Jurkat, Clone E6-1 (cell line): ENCODE results near the gene LIMK1.
A peak's percentile ranks its signal among the peaks of the same experiment; 100 is the strongest.
"Not testable (repeated sequence)": the region's sequence is repeated elsewhere in the genome, so short reads cannot be mapped to it uniquely, and the experiment has no call there.

ENCODE experiments used
- DNase-seq: peaks from one replicate; pipeline ENCODE4 v3.0.0-alpha.2; 2011; ENCODE audit warnings: low read depth, low spot score
- H3K4me3 ChIP-seq: 2 replicates; pipeline ENCODE4 v1.5.1; 2011; ENCODE audit warnings: mild to moderate bottlenecking, low read length, control low read depth, moderate library complexity

LIMK1 gene

DNA sequence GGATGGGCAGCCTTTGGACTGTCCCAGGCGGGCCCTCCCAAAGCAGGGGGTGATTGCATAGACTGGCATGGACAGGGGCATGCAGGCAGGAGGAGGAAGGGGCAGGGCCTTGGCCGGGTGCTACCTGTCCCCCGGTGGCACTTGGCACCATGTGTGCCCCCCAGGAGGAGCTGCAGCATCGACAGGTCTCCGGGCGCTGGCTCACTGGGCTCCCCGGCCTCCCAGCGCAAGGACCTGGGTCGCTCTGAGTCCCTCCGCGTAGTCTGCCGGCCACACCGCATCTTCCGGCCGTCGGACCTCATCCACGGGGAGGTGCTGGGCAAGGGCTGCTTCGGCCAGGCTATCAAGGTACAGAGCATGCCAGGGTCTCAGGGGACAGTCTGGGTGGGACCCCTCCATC is 23.2 kb downstream of the LIMK1 start:
- DNase-seq, result no peak

DNA sequence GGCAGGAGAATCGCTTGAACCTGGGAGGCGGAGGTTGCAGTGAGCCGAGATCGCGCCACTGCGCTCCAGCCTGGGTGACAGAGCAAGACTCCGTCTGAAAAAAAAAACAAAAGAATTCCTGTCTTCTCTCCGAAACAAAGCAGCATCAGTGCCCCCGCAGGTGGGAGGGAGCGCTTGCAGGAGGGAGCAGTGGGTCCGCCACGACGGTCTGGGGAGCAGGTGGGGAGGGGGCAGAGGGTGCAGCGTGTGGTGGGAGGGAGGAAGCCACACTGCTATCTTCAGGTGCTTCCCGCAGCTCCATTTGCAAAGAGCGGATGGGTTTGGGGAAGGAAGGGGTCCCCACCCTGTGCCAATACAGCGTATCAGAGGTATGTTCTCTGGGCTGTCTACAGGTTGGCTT is 31.7 kb downstream of the LIMK1 start:
- no peak overlapping the region for H3K4me3 ChIP-seq
- no peak for DNase-seq

More for the DNA sequence above, 23.2 kb downstream of the LIMK1 start:
- no peak overlapping the region for H3K4me3 ChIP-seq

DNA sequence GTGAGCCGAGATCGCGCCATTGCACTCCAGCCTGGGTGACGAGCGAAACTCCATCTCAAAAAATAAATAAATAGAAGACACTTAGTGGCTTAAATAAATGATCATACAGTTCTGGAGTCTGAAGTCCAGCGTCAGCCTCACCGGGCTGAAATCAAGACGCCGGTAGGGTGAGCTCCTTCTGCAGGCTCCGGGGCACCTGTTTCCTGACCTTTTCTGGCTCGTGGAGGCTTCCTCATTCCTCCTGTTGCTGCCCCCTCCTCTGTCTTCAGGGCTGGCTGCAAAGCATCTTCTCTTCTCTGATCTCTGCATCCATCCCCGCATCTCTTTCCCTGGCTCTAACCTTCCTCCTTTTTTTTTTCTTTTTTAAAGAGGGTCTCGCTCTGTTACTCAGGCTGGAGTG is 32.8 kb downstream of the LIMK1 start:
- no peak overlapping the region for H3K4me3 ChIP-seq
- DNase-seq, result no peak

DNA sequence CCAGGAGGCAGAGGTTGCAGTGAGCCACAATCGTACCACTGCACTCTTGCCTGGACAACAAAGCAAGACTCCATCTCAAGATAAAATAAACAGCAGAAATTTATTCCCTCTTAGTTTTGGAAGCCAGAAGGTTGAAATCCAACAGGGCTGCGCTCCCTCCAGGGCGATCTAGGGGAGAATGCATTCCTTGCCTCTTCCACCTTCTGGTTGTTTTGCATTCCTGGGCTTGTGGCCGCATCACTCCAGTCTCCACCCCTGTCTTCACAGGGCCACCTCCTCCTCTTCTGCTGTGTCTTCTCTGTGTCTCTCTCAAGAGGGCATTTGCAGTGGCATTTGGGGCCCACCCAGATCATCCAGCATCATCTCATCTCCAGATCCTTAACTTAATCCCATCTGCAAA is 36.2 kb downstream of the LIMK1 start:
- no peak overlapping the region for H3K4me3 ChIP-seq
- DNase-seq, result no peak

DNA sequence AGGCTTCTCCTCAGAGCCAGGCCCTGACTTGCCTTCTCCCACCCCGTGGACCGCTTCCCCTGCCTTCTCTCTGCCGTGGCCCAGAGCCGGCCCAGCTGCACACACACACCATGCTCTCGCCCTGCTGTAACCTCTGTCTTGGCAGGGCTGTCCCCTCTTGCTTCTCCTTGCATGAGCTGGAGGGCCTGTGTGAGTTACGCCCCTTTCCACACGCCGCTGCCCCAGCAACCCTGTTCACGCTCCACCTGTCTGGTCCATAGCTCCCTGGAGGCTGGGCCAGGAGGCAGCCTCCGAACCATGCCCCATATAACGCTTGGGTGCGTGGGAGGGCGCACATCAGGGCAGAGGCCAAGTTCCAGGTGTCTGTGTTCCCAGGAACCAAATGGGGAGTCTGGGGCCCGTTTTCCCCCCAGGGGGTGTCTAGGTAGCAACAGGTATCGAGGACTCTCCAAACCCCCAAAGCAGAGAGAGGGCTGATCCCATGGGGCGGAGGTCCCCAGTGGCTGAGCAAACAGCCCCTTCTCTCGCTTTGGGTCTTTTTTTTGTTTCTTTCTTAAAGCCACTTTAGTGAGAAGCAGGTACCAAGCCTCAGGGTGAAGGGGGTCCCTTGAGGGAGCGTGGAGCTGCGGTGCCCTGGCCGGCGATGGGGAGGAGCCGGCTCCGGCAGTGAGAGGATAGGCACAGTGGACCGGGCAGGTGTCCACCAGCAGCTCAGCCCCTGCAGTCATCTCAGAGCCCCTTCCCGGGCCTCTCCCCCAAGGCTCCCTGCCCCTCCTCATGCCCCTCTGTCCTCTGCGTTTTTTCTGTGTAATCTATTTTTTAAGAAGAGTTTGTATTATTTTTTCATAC is 38.0 kb downstream of the LIMK1 start:
- H3K4me3 ChIP-seq, result no peak overlapping the region
- no peak for DNase-seq

DNA sequence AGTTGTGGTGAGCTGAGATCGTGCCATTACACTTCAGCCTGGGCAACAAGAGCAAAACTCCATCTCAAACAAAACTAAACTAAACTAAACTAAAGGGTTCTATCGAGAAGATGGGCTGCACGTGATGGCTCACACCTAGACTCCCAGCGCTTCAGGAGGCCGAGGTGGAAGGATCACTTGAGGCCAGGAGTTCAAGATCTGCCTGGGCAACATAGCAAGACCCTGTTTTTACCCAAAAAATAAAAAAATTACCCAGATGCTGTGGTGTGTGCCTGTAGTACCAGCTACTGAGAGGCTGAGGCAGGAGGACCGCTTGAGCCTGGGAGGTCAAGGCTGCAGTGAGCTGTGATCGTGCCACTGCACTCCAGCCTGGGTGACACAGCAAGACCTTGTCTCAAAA is 40.3 kb downstream of the LIMK1 start:
- not testable (repeated sequence) for H3K4me3 ChIP-seq

DNA sequence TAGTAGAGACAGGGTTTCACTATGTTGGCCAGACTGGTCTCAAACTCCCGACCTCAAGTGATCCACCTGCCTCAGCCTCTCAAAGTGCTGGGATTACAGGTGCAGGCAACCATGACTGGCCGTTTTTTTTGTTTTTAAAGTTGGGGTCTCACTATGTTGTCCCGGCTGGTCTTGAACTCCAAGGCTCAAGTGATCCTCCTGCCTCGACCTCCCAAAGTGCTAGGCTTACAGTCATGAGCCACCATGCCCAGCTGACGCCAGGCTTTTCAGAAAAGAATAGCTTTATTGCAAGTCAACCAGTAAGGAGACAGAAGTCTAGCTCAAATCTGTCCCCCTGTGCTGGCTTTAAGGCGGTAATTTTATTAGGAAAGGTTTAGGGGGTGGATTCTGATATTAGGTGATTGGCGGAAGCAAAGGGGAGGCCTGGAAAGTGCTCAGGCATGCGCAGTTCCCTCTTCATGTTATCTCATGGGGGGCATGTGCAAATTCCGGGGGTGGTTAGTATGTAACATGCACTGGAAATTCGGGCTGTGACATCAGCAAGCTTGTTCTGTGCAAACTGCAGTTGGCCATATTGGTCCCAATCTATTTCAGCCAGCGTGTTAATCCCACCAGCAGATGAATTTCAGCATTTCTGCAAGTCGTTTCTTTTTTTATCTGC is 42.7 kb downstream of the LIMK1 start:
- DNase-seq, result no peak
- no peak overlapping the region for H3K4me3 ChIP-seq

More for the DNA sequence above, 40.3 kb downstream of the LIMK1 start:
- not testable (repeated sequence) for DNase-seq

DNA sequence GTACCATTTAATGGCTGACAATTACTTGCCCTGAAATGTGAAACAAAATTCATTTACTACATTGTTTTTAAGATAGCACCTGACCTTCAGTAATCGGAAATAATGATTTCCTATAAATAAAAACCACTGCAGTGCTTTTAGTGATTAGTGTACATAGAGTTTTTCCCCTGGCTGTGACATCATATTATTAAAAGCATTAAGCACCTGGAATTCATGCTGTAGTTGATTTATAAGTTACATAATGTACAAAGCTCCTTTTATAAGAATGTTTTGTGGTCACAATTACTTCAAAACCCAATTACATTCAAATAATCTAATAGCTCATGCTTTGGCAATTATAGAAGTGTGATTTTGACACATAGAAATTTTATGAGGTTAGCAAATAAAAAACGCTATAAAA is 46.3 kb downstream of the LIMK1 start:
- H3K4me3 ChIP-seq, result no peak overlapping the region

DNA sequence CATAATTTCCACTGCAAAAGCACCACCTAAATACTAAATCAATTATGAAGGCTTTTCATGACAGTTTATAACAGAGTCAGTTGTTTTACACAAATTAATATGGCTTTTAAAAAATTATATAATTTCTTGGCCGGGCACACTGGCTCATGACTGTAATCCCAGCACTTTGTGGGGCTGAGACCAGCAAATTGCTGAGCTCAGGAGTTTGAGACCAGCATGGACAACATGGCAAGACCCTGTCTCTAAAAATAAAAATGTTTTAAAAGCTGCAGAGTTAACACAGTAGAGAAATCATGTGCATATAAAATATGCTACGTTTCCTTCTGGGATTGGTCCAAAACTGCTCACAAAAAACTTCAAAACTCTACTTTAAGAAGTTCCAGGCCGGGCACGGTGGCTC is 46.9 kb downstream of the LIMK1 start:
- H3K4me3 ChIP-seq, result no peak overlapping the region
- DNase-seq, result no peak

More for the DNA sequence above, 46.3 kb downstream of the LIMK1 start:
- DNase-seq, result no peak

DNA sequence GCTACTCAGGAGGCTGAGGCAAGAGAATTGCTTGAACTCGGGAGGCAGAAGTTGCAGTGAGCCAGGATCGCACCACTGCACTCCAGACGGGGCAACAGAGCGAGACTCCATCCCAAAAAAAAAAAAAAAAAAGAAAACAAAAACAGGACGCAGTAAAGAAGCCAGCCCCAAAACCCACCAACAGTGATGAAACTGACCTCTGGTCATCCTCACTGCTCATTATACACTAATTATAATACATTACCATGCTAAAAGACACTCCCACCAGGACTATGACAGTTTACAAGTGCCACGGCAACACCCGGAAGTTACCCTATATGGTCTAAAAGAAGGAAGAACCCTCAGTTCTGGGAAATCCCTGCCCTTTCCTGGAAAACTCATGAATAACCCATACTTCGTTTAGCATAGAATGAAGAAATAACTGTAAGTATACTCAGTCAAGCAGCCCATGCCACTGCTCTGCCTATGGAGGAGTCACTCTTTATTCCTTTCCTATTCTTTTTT is 50.6 kb downstream of the LIMK1 start:
- H3K4me3 ChIP-seq, result no peak overlapping the region
- no peak for DNase-seq

DNA sequence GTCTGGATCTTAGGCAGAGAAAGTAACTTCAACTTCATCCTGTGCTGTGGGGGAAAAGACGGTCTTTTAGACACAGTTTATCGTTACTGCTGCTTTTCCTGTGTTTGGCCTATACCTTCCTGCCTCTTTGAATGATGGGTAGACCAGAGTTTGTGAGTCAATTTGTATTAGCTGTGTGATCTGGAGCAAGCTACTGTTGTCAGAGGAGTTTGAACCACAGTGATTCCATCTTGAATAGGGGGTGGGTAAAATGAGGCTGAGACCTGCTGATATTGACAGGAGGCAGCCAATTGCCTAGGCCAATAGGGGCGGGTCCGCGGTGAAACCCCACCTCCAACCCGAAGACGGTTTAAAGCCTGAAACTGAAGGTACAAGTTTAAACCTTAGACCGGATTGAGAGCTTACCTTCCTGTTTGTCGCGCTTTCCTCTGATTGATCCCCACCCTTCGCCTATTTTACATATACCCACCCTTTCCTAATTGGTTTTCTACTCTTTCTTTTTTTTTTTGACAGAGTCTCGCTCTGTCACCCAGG is 54.8 kb downstream of the LIMK1 start:
- no peak for DNase-seq
- H3K4me3 ChIP-seq, result no peak overlapping the region

DNA sequence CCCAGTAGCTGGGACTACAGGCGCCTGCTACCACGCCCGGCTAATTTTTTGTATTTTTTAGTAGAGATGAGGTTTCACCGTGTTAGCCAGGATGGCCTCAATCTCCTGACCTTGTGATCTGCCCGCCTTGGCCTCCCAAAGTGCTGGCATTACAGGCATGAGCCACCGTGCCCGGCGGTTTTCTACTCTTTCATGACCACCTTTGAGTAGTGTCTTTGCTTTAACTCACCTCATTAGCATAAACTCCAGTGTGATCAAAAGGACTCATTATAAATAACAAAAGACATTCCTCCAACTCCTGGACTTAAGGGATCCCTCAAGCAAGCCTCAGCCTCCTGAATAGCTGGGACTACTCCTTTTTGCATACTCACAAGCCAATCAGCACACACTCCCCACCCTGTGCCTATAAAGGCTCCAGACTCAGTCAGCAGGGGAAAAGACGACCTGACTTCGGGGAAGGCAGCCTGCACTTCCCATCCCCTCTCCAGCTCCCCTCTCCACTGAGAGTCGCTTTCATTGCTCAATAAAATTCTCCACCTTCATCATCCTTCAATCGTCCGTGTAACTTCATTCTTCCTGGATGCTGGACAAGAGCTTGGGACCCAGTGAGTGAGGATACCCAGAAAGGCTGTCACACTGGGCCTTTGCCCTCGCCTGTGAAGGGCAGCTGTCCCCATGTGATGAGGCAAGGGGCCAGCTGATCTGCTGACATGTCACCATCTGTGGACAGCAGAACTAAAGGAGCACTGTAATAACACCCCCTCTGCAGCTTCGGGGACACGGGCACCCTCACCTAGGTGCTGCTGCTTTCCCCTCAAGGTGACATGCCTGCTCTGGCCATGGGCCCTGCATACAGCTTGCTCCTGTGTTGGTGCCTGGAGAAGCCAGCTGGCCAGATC is 55.6 kb downstream of the LIMK1 start:
- no peak overlapping the region for H3K4me3 ChIP-seq
- DNase-seq, result no peak

DNA sequence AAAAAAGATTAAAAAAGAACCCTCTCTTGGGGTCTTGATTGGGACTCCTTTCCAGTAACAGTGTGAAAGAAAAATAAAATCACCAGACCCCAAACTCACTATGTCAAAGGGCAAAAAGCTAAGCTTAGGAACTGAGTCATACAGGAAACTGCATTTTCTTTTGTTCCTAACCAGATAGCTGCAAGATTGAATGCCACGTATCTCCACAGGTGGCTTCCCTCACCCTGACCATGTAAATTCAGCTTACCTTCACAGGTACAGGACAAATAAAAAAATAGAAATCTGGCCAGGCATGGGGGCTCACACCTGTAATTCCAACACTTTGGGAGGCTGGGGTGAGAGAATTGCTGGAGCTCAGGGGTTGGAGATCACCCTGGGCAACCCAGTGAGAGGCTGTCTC is 58.1 kb downstream of the LIMK1 start:
- no peak overlapping the region for H3K4me3 ChIP-seq
- DNase-seq, result peak; percentile 8

DNA sequence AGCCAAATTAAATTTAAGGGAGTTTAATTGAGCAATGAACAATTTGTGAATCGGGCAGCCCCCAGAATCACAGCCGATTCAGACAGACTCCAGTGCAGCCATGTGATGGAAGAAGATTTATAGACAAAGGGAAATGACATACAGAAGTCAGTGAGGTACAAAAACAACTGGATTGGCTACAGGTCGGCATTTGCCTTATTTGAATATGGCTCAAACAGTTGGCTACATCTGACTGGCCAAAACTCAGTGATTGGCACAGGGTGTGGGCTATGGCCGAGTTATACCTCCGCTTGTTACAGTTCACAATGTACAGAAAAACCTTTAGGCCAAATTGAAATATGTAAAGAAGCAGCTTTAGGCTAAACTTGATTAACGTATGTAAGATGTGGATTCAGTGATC is 59.8 kb downstream of the LIMK1 start:
- no peak overlapping the region for H3K4me3 ChIP-seq
- no peak for DNase-seq

DNA sequence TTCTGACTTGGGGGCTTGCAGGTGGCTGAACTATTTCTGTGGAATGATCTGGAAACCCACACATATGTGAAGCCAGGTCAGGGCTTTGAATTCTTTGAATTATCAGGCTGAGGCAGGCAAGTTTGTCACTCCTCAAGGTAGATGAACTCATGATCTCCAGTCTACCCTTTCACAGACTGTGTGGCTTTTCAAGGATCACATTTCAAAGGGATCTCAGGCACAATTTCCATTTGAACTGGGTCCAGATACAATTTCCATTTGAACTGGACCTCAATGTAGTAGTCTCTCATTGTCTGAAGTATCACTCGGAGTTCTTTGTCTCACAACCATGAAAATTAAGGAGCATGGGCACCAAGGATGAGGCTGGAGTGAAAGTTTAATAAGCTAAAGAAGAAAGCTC is 64.9 kb downstream of the LIMK1 start:
- no peak overlapping the region for H3K4me3 ChIP-seq
- no peak for DNase-seq

DNA sequence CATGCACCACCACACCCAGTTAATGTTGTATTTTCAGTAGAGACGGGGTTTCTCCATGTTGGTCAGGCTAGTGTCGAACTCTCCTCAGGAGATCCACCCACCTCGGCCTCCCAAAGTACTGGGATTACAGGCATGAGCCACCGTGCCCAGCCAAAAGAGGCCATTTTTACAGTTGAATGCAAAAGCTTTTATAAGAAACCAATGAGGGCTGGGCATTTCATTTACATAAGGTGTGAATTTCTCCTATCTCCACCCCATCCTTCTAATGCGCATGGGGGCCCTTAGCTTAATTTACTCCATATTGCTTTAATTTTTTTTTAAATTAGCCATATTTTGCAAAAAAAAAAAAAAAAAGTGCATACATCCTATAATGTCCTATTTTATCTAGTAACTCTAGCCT is 65.5 kb downstream of the LIMK1 start:
- no peak overlapping the region for H3K4me3 ChIP-seq
- no peak for DNase-seq

DNA sequence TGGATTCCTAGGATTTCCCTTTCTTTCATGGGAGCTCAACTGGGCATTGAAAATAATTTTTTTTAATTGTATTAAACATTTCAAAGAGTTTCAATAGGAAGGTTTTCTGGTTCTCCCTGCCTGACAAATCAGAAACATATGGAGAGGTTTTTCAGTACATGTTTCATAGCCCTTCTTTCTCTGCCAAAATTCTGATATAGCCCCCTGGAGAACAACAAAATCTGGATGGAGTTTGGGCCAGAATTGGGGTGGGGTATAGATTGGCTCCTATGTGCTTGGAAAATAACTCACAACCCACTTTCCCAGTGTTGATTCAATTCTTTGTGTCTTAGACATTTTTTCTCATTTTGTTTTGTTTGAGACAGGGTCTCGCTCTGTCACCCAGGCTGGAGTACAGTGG is 66.0 kb downstream of the LIMK1 start:
- no peak overlapping the region for H3K4me3 ChIP-seq
- no peak for DNase-seq

DNA sequence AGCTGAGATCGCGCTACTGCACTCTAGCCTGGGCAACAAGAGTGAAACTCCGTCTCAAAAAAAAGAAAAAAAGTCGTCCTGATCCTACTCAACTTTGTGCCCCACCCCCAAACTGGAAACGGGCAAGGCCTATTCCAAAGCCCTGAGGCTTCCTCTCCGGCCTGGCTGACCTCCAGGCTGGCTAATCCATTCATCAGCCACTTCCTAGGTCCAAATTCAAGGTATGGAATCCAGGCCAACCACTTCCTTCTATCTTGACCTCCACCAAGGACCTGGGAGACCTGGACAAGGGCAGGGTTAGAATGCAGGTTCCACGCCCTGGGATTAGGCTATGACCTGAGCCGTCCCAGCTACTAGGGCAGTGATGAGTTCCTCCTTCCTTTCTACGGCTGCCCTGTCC is 70.1 kb downstream of the LIMK1 start:
- no peak overlapping the region for H3K4me3 ChIP-seq
- no peak for DNase-seq

DNA sequence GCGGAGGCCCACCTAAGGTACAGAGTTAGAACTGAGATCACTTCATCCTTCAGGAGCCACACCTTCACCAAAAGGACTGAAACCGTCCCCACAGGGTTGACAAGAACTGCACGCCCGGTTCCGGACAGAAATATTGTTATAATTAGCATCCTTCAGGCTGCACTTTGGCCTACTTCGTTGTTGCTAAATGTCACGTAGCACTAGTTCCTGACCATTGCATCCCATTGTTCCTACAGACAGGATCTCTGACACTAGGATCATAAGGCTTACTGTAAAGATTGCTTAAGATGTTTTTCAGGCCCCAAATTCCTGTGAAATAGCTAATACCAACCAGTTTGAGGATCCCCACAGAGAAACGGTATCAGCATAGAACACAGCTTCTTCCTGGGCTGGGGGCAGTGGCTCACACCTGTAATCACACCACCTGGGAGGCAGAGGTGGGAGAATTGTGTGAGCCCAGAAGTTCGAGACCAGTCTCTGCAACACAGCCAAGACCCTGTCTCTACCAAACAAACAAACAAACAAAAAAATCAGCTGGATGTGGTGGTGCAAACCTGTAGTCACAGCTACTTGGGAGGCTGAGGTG is 72.3 kb downstream of the LIMK1 start:
- DNase-seq, result no peak
- no peak overlapping the region for H3K4me3 ChIP-seq
